Measurements from ENCODE around the gene TKTL1.

Gene TKTL1

GRCh38 chrX:154348646-154349358 lies 53.2 kb downstream of the TKTL1 start:
- TF ChIP-seq CTCF (conservative IDR thresholded peaks at IDR 0.05) = no peak

GRCh38 chrX:154349359-154349935 lies 53.9 kb downstream of the TKTL1 start:
- no peak for TF ChIP-seq CTCF (conservative IDR thresholded peaks at IDR 0.05)
- H3K27ac ChIP-seq = no peak overlapping the region

More at GRCh38 chrX:154348646-154349358, 53.2 kb downstream of the TKTL1 start:
- H3K27ac ChIP-seq = no peak overlapping the region

GRCh38 chrX:154349979-154350378 lies 54.4 kb downstream of the TKTL1 start:
- TF ChIP-seq CTCF (conservative IDR thresholded peaks at IDR 0.05) = no peak
- H3K27ac ChIP-seq = no peak overlapping the region

GRCh38 chrX:154350429-154351182 lies 55.0 kb downstream of the TKTL1 start:
- no peak for TF ChIP-seq CTCF (conservative IDR thresholded peaks at IDR 0.05)
- H3K27ac ChIP-seq = no peak overlapping the region

- no peak overlapping the region for H3K27ac ChIP-seq
These were observed 55.8 kb downstream of the TKTL1 start for GRCh38 chrX:154351183-154352011.

GRCh38 chrX:154352012-154352401 lies 56.4 kb downstream of the TKTL1 start:
- H3K27ac ChIP-seq = no peak overlapping the region

More at GRCh38 chrX:154351183-154352011, 55.8 kb downstream of the TKTL1 start:
- TF ChIP-seq CTCF (conservative IDR thresholded peaks at IDR 0.05) = no peak

More at GRCh38 chrX:154352012-154352401, 56.4 kb downstream of the TKTL1 start:
- no peak for TF ChIP-seq CTCF (conservative IDR thresholded peaks at IDR 0.05)

All from VCaP (cell line).